ENCODE results near the gene AGAP1. TPM values are rescaled to one million over a fixed set of nuclear protein-coding genes. Genes with fewer than 3 reads are reported as not detected.

AGAP1 gene
- total and polyA plus RNA-seq, 7 donors: 10.8 to 42.7 (median 18.6) TPM

DNA sequence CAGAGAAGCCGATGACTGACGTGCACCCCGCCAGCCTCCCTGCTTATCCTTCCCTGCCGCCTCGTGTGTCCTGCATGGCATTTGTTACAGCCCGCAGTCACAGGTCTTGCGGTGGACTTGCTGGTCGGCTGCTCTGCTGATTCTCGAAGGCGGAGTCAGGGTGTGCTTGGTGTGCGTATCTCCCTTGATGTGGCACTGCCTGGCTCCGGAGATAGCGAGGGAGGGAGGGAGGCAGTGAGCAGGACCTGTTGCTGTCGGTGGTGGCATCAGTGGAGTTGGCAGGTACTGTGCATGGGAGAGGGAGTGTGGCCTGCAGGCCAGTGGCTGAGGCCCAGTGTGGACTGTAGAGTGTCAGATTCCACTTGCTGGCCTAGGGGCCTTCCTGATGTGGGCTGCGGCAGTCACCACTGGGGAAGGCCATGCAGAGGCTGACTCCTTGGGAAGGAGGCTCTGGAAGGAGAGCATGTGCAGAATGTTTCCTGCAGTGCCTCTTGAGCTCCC lies 198.9 kb downstream of the AGAP1 start:
- no peaks in the 10 kb centered on the region for H3K9me3 ChIP-seq
- no peaks in the 10 kb centered on the region for H3K27me3 ChIP-seq
- no peak overlapping the region for H3K27ac ChIP-seq
- intact Hi-C loops (cut with DNase I): no loop called here
- no peak overlapping the region for H3K4me3 ChIP-seq
- 87 to 92% methylated on average over 15 of the region's 15 CpGs for WGBS, 2 donors
- DNase-seq: peak; percentile 58
- H3K36me3 ChIP-seq: no peaks in the 10 kb centered on the region
- TF ChIP-seq POLR2AphosphoS5 (IDR thresholded peaks at IDR 0.05) (no peak), EP300 (IDR thresholded peaks at IDR 0.05) (no peak), POLR2A (IDR thresholded peaks at IDR 0.05) (no peak)
- TF ChIP-seq, protein P1, sequence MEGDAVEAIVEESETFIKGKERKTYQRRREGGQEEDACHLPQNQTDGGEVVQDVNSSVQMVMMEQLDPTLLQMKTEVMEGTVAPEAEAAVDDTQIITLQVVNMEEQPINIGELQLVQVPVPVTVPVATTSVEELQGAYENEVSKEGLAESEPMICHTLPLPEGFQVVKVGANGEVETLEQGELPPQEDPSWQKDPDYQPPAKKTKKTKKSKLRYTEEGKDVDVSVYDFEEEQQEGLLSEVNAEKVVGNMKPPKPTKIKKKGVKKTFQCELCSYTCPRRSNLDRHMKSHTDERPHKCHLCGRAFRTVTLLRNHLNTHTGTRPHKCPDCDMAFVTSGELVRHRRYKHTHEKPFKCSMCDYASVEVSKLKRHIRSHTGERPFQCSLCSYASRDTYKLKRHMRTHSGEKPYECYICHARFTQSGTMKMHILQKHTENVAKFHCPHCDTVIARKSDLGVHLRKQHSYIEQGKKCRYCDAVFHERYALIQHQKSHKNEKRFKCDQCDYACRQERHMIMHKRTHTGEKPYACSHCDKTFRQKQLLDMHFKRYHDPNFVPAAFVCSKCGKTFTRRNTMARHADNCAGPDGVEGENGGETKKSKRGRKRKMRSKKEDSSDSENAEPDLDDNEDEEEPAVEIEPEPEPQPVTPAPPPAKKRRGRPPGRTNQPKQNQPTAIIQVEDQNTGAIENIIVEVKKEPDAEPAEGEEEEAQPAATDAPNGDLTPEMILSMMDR (IDR thresholded peaks at IDR 0.05): no peak
- peaks cover 0 to 49% (median 40%) of the 10 kb centered on the region in 4 donors for H3K4me1 ChIP-seq

DNA sequence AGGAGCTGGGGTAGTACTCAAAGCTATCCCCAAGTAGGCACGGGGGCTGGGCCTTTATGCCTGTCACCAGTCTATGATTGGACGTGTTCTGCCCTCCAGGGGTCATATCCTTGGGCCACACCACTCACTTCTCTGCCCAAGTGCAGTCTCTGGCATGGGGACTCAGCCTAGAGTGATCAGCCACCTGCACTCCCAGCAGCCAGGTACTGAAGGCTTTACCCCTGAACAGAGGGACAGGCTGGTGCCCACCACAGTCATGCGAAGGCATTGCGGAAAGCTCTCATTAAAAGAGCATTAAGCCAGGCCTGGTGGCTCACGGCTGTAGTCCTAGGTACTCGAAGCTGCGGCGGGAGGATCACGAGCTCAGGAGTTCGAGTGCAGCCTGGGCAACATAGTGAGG lies 199.4 kb downstream of the AGAP1 start:
- intact Hi-C loops (cut with DNase I): no loop called here
- H3K27ac ChIP-seq: no peak overlapping the region
- peaks cover 0 to 54% (median 43%) of the 10 kb centered on the region in 4 donors for H3K4me1 ChIP-seq
- H3K36me3 ChIP-seq: no peaks in the 10 kb centered on the region
- H3K4me3 ChIP-seq: no peak overlapping the region
- H3K9me3 ChIP-seq: no peaks in the 10 kb centered on the region
- peak; percentile 33 for DNase-seq
- TF ChIP-seq POLR2AphosphoS5 (IDR thresholded peaks at IDR 0.05): no peak
- TF ChIP-seq POLR2A (IDR thresholded peaks at IDR 0.05): no peak
- no peak for TF ChIP-seq EP300 (IDR thresholded peaks at IDR 0.05)
- TF ChIP-seq, protein P1 (IDR thresholded peaks at IDR 0.05): no peak
- no peaks in the 10 kb centered on the region for H3K27me3 ChIP-seq
- 94 to 95% methylated on average over 10 of the region's 10 CpGs for WGBS, 2 donors

DNA sequence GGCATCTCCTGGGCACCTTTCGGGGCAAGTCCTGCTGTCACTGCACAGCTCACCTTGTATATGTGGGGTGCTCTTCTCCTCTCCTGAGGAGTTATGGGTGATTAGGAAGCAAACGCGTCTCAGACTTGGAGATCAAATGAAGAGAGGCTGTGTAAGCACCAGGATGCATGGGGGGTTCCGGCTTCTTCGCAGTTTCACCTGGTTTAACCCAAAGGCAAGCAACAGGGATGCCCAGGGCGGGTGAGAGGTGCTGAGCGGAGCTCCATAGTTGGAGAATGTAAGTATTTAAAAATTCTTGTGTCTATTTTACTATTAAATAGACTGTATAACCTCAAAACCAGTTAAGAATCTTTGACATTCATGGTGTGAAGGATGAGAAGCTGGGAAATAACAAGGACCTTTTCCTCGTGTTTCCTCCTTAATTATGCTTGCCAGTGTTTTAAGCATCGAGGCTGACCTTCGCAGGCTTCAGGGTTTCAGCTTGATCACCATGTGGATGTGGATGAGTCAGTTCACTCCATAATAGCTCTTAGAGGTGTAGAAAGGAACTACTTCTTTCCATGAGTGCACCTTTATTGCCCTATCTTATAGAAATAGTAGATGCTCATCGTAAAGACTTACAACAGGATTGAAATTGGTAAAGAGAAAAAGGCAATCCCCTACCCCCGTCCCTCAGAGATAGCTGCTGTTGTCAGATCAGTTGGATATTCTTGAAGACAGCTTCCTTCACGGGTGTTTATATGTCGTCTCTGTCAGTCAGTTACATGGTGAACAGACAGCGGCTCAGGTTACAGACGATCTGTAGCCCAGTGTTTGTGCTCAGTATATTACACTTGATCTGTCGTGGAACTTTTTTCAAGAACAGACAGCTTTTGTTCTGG lies 201.1 kb downstream of the AGAP1 start:
- no peaks in the 10 kb centered on the region for H3K36me3 ChIP-seq
- no peak for DNase-seq
- WGBS, 2 donors: 86 to 89% methylated on average over 17 of the region's 17 CpGs
- intact Hi-C loops (cut with DNase I): no loop called here
- H3K27me3 ChIP-seq: no peaks in the 10 kb centered on the region
- no peak overlapping the region for H3K4me3 ChIP-seq
- TF ChIP-seq POLR2AphosphoS5 (IDR thresholded peaks at IDR 0.05) (no peak), POLR2A (IDR thresholded peaks at IDR 0.05) (no peak), EP300 (IDR thresholded peaks at IDR 0.05) (no peak)
- TF ChIP-seq, protein P1 (IDR thresholded peaks at IDR 0.05): no peak
- peaks cover 0 to 48% (median 37%) of the 10 kb centered on the region in 4 donors for H3K4me1 ChIP-seq
- no peaks in the 10 kb centered on the region for H3K9me3 ChIP-seq
- H3K27ac ChIP-seq: no peak overlapping the region

DNA sequence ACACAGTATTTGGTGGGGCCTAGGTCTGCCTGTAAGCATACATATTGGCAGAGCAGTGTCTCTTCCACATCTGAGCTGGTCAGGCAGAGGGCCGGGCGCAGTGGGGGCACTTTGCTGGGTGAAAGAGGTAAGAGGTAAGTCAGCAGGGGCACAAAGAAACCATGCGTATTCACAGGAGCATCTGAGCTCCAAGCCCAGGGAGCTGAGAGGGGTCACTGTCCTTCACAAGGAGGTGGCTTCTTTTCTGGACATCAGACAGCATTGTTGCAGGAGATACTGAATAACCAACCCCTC lies 201.7 kb downstream of the AGAP1 start:
- 94 to 98% methylated on average over 3 of the region's 3 CpGs for WGBS, 2 donors
- Histone ChIP-seq H3K4me3 (no peak overlapping the region), H3K36me3 (no peaks in the 10 kb centered on the region), H3K27ac (no peak overlapping the region), H3K9me3 (no peaks in the 10 kb centered on the region), H3K27me3 (no peaks in the 10 kb centered on the region), H3K4me1 (peaks cover 0 to 43% (median 33%) of the 10 kb centered on the region in 4 donors)
- peak; percentile 15 for DNase-seq
- TF ChIP-seq POLR2A (IDR thresholded peaks at IDR 0.05) (no peak), EP300 (IDR thresholded peaks at IDR 0.05) (no peak), POLR2AphosphoS5 (IDR thresholded peaks at IDR 0.05) (no peak)
- TF ChIP-seq, protein P1 (IDR thresholded peaks at IDR 0.05): no peak
- intact Hi-C loops (cut with DNase I): no loop called here

Data from sigmoid colon (tissue), 7 donors.